ENCODE data around the gene NOTUM.
"Not testable (repeated sequence)": the region's sequence is repeated elsewhere in the genome, so short reads cannot be mapped to it uniquely, and the experiment has no call there.

NOTUM gene

GRCh38 chr17:81956607-81957589 lies 4.1 kb downstream of the NOTUM start:
- no peak for DNase-seq

DNA sequence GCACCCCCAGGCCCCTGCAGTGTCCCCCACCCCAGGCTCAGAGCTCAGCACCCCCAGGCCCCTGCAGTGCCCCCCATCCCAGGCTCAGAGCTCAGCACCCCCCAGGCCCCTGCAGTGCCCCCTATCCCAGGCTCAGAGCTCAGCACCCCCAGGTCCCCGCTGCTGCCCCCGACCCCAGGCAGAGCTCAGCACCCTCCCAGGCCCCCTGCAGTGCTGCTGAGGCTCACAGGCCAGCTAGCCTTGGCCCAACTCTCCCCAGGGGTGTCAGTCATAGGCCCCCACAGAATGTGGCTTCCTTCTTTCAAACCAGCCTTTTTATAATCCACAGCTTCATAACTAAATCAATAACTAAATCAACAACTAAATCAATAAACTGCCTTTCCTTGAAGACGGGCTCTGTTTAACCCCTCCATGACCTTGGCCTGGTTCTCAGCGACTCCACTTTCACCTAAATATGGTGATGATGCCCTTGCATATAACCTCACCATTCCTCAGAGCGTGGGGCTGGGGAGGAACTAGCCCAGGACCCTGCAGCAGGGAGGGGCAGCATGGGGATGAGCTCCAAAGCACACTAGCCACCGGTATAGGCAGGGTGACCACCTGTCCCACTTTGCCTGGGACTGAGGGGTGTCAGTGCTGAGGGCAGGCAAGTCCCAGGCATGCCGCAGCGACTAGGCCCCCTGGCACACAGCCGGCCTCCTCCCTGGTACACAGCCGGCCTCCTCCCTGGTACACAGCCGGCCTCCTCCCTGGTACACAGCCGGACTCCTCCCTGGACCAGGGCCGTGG lies 5.0 kb downstream of the NOTUM start:
- no peak for DNase-seq

GRCh38 chr17:81955058-81955681 lies 5.8 kb downstream of the NOTUM start:
- no peak for DNase-seq

DNA sequence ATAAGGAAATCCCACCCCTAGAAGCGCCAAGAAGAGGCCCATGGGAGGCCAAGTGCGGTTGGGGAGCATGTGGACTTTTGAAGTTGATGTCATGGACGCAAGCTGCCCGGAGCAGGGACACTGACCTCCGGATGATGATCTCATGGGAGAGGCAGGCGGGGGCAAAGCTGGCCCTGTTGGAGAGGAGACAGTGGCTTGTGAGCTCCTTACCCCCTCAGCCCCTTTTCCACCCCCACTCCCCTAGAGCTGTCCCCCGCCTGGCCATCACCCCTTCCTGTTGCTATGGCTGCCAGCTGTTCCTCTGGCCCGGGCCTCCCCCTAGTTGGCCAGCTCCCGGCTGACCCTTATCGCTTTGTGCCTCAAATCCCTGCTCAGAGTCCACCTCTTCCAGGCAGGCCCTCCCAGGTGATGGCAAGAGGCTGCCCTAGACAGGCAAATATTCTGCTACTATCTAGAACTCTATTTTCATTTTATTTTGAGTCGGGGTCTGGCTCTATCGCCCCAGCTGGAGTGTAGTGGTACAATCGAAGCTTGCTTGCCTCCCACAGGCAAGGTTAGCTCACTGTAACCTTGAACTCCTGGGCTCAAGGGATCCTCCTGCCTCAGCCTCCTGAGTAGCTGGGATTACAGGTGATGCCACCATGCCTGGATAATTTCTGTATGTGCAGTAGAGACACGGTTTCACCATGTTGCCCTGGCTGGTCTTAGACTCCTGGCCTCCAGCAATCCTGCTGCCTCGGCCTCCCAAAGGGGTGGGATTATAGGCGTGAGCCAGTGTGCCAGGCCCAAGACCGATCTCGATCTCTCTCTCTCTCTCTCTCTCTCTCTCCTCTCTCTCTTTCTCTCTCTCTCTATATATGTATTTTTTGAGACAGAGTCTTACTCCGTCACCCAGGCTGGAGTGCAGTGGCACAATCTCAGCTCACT lies 6.6 kb downstream of the NOTUM start:
- DNase-seq = no peak

- DNase-seq = not testable (repeated sequence)
Observed at GRCh38 chr17:81953443-81953842, 7.5 kb downstream of the NOTUM start.

DNA sequence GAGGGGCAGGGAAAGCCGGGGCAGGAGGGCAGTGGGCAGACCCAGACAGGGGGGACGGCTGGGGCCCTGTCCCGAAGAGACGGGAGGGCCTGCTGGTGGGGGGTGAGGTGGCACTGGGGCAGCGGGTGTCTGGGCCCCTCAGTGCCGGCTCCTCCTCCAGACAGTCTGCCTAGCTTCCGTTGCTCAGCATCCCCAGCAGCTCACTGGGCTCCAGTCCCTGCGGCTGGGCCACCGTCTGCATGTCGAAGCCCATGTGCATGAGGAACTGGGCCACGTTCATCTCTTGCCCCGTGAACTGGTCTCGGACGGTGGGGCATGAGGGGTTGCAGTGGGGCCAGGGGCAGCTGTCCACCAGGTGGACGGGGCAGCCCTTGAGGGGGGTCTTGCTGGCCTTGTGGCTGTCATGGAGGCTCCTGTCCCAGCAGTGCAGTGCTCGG lies 8.2 kb downstream of the NOTUM start:
- DNase-seq = no peak

DNA sequence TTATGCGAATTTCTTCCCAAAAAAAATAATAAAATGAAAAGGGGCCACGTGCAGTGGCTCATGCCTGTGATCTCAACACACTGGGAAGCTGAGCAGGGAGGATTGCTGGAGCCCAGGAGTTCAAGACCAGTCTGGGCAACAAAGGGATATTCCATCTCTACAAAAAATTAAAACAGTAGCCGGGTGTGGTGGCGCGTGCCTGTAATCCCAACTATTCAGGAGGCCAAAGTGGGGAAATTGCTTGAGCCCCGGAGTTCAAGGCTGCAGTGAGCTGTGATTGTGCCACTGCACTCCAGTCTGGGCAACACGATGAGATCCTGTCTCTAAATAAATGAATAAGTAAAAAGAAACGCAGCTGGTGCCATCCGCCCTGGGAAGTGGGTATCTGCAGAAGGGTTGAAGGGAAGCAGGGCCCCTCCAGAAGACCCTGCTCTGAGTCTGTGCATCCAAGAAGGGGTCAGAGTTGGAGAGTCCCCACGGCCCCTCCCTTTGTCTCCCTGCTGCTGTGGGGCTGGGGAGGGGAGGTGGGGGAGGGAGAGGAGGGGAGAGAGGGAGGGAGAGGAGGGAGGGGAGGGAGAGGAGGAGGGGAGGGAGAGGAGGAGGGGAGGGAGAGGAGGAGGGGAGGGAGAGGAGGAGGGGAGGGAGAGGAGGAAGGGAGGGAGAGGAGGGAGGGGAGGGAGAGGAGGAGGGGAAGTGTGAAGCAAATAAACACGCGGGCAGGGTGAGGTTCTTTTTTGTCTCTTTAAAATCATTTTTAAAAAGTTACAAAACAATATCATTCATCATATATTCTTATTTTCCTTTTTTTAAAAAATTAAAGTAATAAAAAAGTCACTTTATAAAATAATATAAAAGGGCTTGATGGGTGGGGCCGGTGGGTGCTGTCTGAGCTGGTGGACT lies 9.0 kb downstream of the NOTUM start:
- DNase-seq = no peak

DNA sequence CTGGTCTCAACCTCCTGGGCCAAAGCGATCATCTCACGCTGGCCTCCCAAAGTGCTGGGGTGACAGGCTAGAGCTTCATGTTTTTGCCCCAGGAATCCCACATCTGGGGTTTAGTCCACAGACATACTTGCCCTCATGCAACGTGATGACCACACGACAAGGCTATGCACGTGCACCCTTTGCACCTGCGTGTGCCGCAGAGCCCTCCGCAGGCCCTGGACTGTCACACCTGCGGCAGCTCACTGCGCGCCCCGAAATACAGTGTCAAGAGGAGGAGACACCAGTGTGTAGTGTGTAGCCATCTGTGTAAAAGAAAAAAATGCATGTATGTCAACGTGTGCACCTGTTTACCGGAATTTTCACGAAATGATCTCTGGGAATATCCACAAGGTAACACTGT lies 10.5 kb downstream of the NOTUM start:
- DNase-seq = no peak

DNA sequence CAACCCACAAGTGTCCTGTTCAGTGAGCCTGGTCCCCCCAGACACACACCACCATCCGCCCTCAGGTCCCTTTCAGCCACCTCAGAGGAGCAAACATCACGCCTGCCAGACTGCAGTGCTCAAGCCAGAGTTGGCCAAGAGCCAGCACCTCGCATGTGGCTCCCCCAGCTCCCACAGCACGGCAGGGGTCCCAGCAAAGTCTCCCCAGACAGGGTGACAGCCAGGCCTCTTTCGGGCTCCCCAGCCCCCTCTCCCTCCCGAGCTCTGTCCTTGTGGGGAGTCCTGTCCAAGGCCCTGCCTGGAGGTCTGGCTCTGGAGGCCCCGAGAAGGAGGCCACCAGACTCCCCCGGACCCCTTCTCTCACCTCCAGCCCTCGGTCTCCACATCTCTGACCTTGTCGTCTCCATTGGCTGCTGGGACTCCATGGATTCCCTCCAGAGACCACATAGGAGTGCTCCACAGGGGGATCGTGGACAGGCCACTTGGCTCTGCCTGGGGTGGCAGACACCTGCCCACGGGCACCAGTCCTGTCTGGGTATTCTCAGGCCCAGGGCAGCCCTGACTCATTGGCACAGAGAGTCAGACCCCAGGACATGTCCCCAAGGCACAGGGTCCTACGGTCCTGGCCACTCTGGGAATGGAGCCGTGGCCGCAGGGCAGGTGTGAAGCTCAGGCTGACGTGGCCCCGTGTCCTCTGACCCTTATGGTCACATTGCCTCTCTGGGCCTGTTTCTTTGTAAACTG lies 12.2 kb downstream of the NOTUM start:
- no peak for DNase-seq

- DNase-seq = no peak
Observed at GRCh38 chr17:81947189-81947588, 13.8 kb downstream of the NOTUM start, which contains the start of gene MYADML2. Gene MYADML2, minus strand, starts transcription at chr17:81947233. Its CDS starts 5,492 bp downstream, at chr17:81941741.

DNA sequence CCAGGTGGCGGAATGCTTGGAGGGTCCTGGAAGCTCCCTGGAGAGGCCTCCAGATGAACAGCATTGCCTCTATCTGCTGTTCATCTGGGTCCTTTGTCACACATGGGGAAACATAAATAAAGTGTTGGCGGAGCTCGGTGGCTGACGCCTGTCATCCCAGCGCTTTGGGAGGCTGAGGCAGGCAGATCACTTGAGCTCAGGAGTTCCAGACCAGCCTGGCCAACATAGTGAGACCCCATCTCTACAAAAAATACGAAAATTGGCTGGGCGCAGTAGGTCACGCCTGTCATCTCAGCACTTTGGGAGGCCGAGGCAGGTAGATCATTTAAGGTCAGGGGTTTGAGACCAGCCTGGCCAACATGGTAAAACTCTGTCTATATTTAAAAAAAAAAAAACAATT lies 16.1 kb downstream of the NOTUM start:
- DNase-seq = no peak

GRCh38 chr17:81942167-81942553 lies 18.8 kb downstream of the NOTUM start:
- DNase-seq = no peak

DNA sequence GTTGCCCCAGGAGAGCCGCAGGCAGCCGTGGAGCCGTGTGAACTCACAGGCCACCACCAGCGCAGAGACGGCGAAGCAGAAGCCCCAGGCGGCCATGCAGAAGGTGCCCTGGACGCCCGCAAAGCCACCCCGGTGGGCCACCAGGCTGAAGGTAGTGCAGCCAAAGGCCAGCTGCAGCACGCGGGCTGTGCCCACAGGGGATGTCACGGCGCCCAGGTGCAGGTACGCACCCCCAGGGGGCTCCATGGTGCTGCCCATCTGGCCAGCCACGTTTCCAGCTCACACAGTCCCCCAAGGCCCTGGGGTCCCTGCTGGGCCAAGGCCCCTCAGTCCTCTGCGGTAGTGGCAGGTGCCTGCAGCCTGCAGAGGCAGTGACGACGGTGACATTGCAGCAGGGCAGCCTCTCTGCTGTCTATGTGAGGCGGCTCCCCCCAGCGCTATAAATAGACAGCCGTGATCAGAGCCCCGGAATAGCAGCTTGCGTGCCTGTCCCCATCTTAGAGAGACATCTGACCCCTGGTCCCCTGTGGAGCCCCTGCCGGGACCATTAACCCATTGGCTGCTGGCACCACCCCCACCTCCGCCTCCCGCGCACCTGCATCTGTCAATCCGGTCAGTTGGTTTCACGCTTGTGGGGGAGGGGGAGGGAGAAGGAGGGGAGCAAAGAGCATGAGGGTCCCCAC lies 19.4 kb downstream of the NOTUM start:
- no peak for DNase-seq

- no peak for DNase-seq
Observed at GRCh38 chr17:81940538-81941483, 20.2 kb downstream of the NOTUM start.

- DNase-seq = no peak
Observed at GRCh38 chr17:81939881-81940385, 21.1 kb downstream of the NOTUM start.

DNA sequence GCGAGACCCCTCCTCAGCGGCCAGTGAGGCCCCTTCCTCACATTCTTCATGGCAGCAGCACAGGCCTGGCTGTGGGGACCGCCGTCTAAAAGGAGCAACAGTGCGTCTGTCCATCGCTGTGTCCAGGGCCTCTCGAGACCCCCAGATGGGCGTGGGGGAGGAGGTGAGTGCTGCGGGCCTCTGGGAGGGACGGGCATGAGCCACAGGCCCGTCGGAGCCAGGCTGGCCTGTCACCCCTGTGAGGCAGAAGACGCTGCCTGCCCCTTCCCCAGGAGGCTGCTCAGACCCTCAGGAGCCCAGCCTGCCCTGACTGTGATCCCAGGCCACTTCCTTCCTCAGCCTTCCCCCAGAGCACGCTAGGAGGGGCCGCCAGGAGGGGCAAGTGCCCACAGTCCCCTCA lies 21.8 kb downstream of the NOTUM start:
- no peak for DNase-seq

GRCh38 chr17:81935709-81936084 lies 25.3 kb downstream of the NOTUM start:
- no peak for DNase-seq
